HepG2 (cell line): ENCODE data around the gene KLF7. TPM values are rescaled to one million over a fixed set of nuclear protein-coding genes. Genes with fewer than 3 reads are reported as not detected.

ENCODE experiments used
- ATAC-seq: fragments of 200-7000 bp; cut with Tn5 transposase; 3 replicates; pipeline ENCODE4 v1.9.1; 2020; ENCODE audit warnings: mild to moderate bottlenecking, moderate library complexity
- BruUV-seq: library from RNA; stranded (reverse); fragments of 400-500 nt; replicated peaks from 2 replicates; lab custom pipeline; 2021; lab: Mats Ljungman, UMichigan
- CTCF ChIA-PET: fragments of 300-600 bp; formaldehyde crosslinking; extraction: SDS; loops from one replicate; lab custom pipeline; 2021; ENCODE audit warnings: low total read pairs, inconsistent platforms, low intra/inter-chr PET ratio; lab: Yijun Ruan, JAX
- POLR2A ChIA-PET: fragments of 350-600 bp; sonication (Branson Sonifier 250); formaldehyde crosslinking; loops from one replicate; lab custom pipeline; 2020; ENCODE audit warnings: antibody characterized with exemption, inconsistent platforms; lab: Yijun Ruan, JAX
- DNase-seq: peaks from one replicate; pipeline ENCODE4 v3.0.0-alpha.2; 2015; ENCODE audit warnings: low spot score
- FAIRE-seq: peaks from 3 replicates; lab custom pipeline; 2011; peaks lifted over from hg19 to GRCh38; lab: Jason Lieb, UNC
- H2AFZ ChIP-seq: one replicate; pipeline ENCODE4 v1.6.1; 2011; ENCODE audit warnings: low read length, inconsistent platforms
- H3K27ac ChIP-seq: fragments of 300-600 bp; 3 replicates; pipeline ENCODE4 v1.8.0; 2011; ENCODE audit warnings: mixed run types, mild to moderate bottlenecking, mixed read lengths, low read length, inconsistent platforms; ENCODE audit not compliant: insufficient read depth; ENCODE audit errors: extremely low read length
- H3K27me3 ChIP-seq, 2 experiments: fragments of 200-600 bp in 1 of 2; 2 replicates in 1 of 2; 3 replicates in 1 of 2; pipeline versions ENCODE4 v1.6.0 to v1.8.0; 2011; ENCODE audit warnings: low read length in 2 of 2, mild to moderate bottlenecking in 2 of 2, moderate library complexity in 2 of 2, inconsistent platforms in 1 of 2; ENCODE audit not compliant: insufficient read depth in 2 of 2, control insufficient read depth in 1 of 2
- H3K36me3 ChIP-seq, 2 experiments: fragments of 200-600 bp in 1 of 2; replicated peaks in 1 of 2; 2 replicates in 1 of 2; 3 replicates in 1 of 2; pipeline versions ENCODE4 v1.5.1 to v1.8.0; 2011; ENCODE audit warnings: low read length in 2 of 2, inconsistent platforms in 1 of 2; ENCODE audit not compliant: insufficient read depth in 2 of 2, control insufficient read depth in 1 of 2
- H3K4me1 ChIP-seq: 2 replicates; pipeline ENCODE4 v1.5.1; 2012; ENCODE audit warnings: low read length, inconsistent platforms; ENCODE audit not compliant: insufficient read depth
- H3K4me2 ChIP-seq: 2 replicates; pipeline ENCODE4 v1.6.0; 2011; ENCODE audit warnings: low read depth, low read length, inconsistent platforms
- H3K4me3 ChIP-seq, 3 experiments: fragments of 200-600 bp in 1 of 3; sonication (generic), shearing (Covaris generic) in 1 of 3; replicated peaks in 1 of 3; 2 replicates each; pipeline ENCODE4 v1.5.1; 2011 to 2016; ENCODE audit warnings: low read length in 3 of 3, inconsistent platforms in 2 of 3, low read depth in 2 of 3, mild to moderate bottlenecking in 2 of 3, control low read depth in 1 of 3, mixed read lengths in 1 of 3; ENCODE audit not compliant: insufficient read depth in 1 of 3
- H3K79me2 ChIP-seq: one replicate; pipeline ENCODE4 v1.6.1; 2011; ENCODE audit warnings: low read length, inconsistent platforms; ENCODE audit not compliant: insufficient read depth
- H3K9ac ChIP-seq: 2 replicates; pipeline ENCODE4 v1.6.0; 2011; ENCODE audit warnings: mild to moderate bottlenecking, low read depth, low read length, inconsistent platforms; ENCODE audit not compliant: insufficient read depth
- H3K9me3 ChIP-seq: 2 replicates; pipeline ENCODE4 v1.5.1; 2012; ENCODE audit warnings: mild to moderate bottlenecking, low read length
- H4K20me1 ChIP-seq: 2 replicates; pipeline ENCODE4 v1.6.0; 2011; ENCODE audit warnings: inconsistent platforms, mild to moderate bottlenecking, low read length, moderate library complexity; ENCODE audit not compliant: insufficient read depth
- HCFC1 ChIP-seq: fragments of 150-350 bp; IDR thresholded peaks from 2 replicates; pipeline ENCODE4 v1.6.1; 2014; ENCODE audit warnings: low read depth, low read length
- MAF1 ChIP-seq: sonication (generic); formaldehyde crosslinking; IDR thresholded peaks from 2 replicates; pipeline ENCODE4 v1.5.0; 2020; ENCODE audit warnings: missing genetic modification reagents, borderline replicate concordance
- NONO ChIP-seq, 2 experiments: fragments of 450-650 bp in 1 of 2; sonication (generic) in 1 of 2; formaldehyde crosslinking in 1 of 2; IDR thresholded peaks in 1 of 2; conservative IDR thresholded peaks in 1 of 2; 2 replicates each; pipeline versions ENCODE4 v1.6.1 to v1.8.0; 2017 to 2022; ENCODE audit warnings: mild to moderate bottlenecking in 1 of 2, missing genetic modification reagents in 1 of 2, moderate library complexity in 1 of 2
- PLRG1 ChIP-seq: fragments of 450-650 bp; conservative IDR thresholded peaks from 2 replicates; pipeline ENCODE4 v1.6.1; 2016
- PRPF4 ChIP-seq: fragments of 200-400 bp; formaldehyde crosslinking; IDR thresholded peaks from 2 replicates; pipeline ENCODE4 v1.6.1; 2016; ENCODE audit warnings: low read length, low read depth; ENCODE audit not compliant: poor library complexity, severe bottlenecking
- TBP ChIP-seq: sonication (generic); formaldehyde crosslinking; IDR thresholded peaks from 2 replicates; pipeline ENCODE4 v1.5.0; 2020; ENCODE audit warnings: missing genetic modification reagents
- ZKSCAN8 ChIP-seq: IDR thresholded peaks from 2 replicates; pipeline ENCODE4 v1.6.1; 2016; ENCODE audit warnings: borderline replicate concordance, missing genetic modification reagents, missing compliant biosample characterization
- ZNF343 ChIP-seq: sonication (generic); formaldehyde crosslinking; IDR thresholded peaks from 2 replicates; pipeline ENCODE4 v1.4.0; 2020; ENCODE audit warnings: mild to moderate bottlenecking, missing genetic modification reagents
- ZNF484 ChIP-seq: sonication (generic); formaldehyde crosslinking; IDR thresholded peaks from 2 replicates; pipeline ENCODE4 v1.5.1; 2020; ENCODE audit warnings: mild to moderate bottlenecking, low read depth, missing genetic modification reagents, borderline replicate concordance
- ZNF563 ChIP-seq: sonication (generic); formaldehyde crosslinking; IDR thresholded peaks from 2 replicates; pipeline ENCODE4 v1.8.0; 2022; ENCODE audit warnings: mild to moderate bottlenecking, moderate library complexity, missing genetic modification reagents
- WGBS: methylation state at CpG from one replicate; pipeline ENCODE4 v1.1.6; 2017; ENCODE audit warnings: low lambda C conversion rate; 5-methylcytosine and 5-hydroxymethylcytosine counted together
- in situ Hi-C: cut with HindIII; loops from 2 replicates; pipeline ENCODE4 v1.10.0; 2017; ENCODE audit warnings: low pct_unique_long_range_greater_than_20kb; ENCODE audit not compliant: extremely low pct_ligation_motif_present
- intact Hi-C: fragments of 100-400 bp; cut with micrococcal nuclease; formaldehyde crosslinking; loops from one replicate; pipeline ENCODE4 v1.10.0; 2022; ENCODE audit not compliant: unreplicated experiment
- polyA plus RNA-seq, 8 experiments: library from polyadenylated mRNA; depleted of rRNA in 3 of 8; stranded (reverse) in 7 of 8; unstranded in 1 of 8; fragments of >200 nt; fragmentation: Illumina TruSeq in 4 of 8; extraction: Trizol in 4 of 8; gene quantifications; 2 replicates each; pipeline versions ENCODE4 v1.2.1 to v1.2.3, GENCODE V29; 2011 to 2016; ENCODE audit warnings: low read depth in 4 of 8, missing spikeins in 1 of 8, mixed read lengths in 1 of 8; ENCODE audit not compliant: insufficient read depth in 1 of 8
- total RNA-seq, 5 experiments: library from RNA; depleted of rRNA; stranded (reverse); fragments of >200 nt; fragmentation: Illumina TruSeq; extraction: Trizol; gene quantifications; 2 replicates each; pipeline ENCODE4 v1.2.3, GENCODE V29; 2016; ENCODE audit warnings: low read depth in 1 of 5
- TF ChIP-seq, protein P1 (sequence below): sonication (generic); formaldehyde crosslinking; IDR thresholded peaks from 2 replicates; pipeline ENCODE4 v1.4.0; 2020; ENCODE audit warnings: missing genetic modification reagents, borderline replicate concordance
- TF ChIP-seq, protein P2 (sequence below): sonication (generic); formaldehyde crosslinking; IDR thresholded peaks from 2 replicates; pipeline ENCODE4 v1.5.1; 2020; ENCODE audit warnings: missing genetic modification reagents, mild to moderate bottlenecking, borderline replicate concordance
- TF ChIP-seq, protein P3 (sequence below): sonication (generic); formaldehyde crosslinking; IDR thresholded peaks from 2 replicates; pipeline ENCODE4 v1.8.0; 2022; ENCODE audit warnings: mild to moderate bottlenecking, missing genetic modification reagents, moderate library complexity

Gene KLF7
- total and polyA plus RNA-seq, 2 of the 13 experiments (the other 11 are each of a cell fraction or from before 2014, with no cell fraction given), result 2.6 to 5.4 TPM

DNA sequence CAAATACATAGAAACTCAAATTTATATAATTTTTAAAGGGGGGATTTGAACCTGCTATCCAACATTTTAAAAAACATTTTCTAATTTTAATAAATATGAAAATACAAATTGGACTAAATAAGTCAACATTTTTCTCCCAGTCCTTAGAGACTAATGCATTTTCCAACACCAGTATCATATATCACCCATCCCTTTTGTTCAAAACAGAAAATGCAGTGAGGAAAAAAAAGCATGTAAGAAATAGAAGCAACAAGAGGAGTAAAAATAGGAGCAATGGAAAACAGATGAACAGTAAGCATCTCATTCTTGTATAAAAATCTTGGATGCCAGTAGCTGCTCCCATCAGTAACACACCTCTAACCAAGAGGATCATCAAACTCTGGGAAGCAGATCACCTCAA is 25.5 kb downstream of the KLF7 start:
- H4K20me1 ChIP-seq, result no peaks in the 10 kb centered on the region
- DNase-seq (no peak), FAIRE-seq (no peak), ATAC-seq (no peak)
- in situ Hi-C loops, result no loop called here
- H3K9ac ChIP-seq, result no peak overlapping the region
- intact Hi-C loops, result no loop called here
- no peak overlapping the region for H2AFZ ChIP-seq
- H3K9me3 ChIP-seq, result no peaks in the 10 kb centered on the region
- POLR2A ChIA-PET, result no interaction called here
- no peak overlapping the region for H3K27ac ChIP-seq
- H3K36me3 ChIP-seq, result no peaks in the 10 kb centered on the region
- H3K4me2 ChIP-seq, result no peak overlapping the region
- BruUV-seq, result no TSS peak
- H3K4me3 ChIP-seq, result no peak overlapping the region
- TF ChIP-seq ZNF484 (CRISPR knock-in tag), result no peak
- no peak for TF ChIP-seq PRPF4
- peaks cover 25% of the 10 kb centered on the region for H3K4me1 ChIP-seq
- CTCF ChIA-PET, result no interaction called here
- H3K27me3 ChIP-seq, result no peaks in the 10 kb centered on the region
- no peaks in the 10 kb centered on the region for H3K79me2 ChIP-seq

DNA sequence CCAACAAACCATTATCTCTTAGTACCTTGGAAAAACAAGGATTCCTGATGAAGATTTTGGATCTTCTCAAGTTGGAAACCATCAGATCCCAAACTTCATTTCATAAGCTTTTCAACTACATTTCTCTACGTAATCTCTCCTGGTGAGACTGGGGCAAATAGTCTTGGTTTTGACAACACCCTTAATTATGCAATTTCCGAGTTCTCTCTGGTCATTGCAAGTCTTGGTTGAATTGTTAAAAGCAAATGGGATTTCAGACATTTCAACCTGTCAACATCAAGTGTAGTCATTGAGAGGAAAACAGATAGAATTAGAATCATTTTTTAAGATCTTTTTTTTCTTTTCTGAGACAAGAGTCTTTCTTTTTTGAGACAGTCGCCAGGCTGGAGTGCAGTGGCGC is 26.2 kb downstream of the KLF7 start:
- Histone ChIP-seq H3K4me3 (no peak overlapping the region), H3K9ac (no peak overlapping the region), H4K20me1 (no peaks in the 10 kb centered on the region), H3K27ac (no peak overlapping the region), H2AFZ (no peak overlapping the region), H3K4me1 (peaks cover 29% of the 10 kb centered on the region), H3K9me3 (no peaks in the 10 kb centered on the region), H3K79me2 (no peaks in the 10 kb centered on the region), H3K27me3 (no peaks in the 10 kb centered on the region), H3K36me3 (no peaks in the 10 kb centered on the region), H3K4me2 (no peak overlapping the region)
- BruUV-seq, result no TSS peak
- ChIA-PET POLR2A (no interaction called here), CTCF (no interaction called here)
- in situ Hi-C loops (no loop called here), intact Hi-C loops (no loop called here)
- no peak for ATAC-seq
- 97% methylated on average over 4 of the region's 4 CpGs for WGBS
- FAIRE-seq, result no peak
- DNase-seq, result no peak
- no peak for TF ChIP-seq NONO (IDR thresholded peaks at IDR 0.05)
- no peak for TF ChIP-seq NONO (CRISPR knock-in tag; conservative IDR thresholded peaks at IDR 0.05)
- no peak for TF ChIP-seq PLRG1
- TF ChIP-seq HCFC1, result no peak
- no peak for TF ChIP-seq MAF1 (CRISPR knock-in tag)
- TF ChIP-seq TBP (CRISPR knock-in tag), result no peak
- TF ChIP-seq ZKSCAN8, result no peak
- TF ChIP-seq ZNF563 (CRISPR knock-in tag), result no peak
- no peak for TF ChIP-seq ZNF343
- TF ChIP-seq, protein P1, sequence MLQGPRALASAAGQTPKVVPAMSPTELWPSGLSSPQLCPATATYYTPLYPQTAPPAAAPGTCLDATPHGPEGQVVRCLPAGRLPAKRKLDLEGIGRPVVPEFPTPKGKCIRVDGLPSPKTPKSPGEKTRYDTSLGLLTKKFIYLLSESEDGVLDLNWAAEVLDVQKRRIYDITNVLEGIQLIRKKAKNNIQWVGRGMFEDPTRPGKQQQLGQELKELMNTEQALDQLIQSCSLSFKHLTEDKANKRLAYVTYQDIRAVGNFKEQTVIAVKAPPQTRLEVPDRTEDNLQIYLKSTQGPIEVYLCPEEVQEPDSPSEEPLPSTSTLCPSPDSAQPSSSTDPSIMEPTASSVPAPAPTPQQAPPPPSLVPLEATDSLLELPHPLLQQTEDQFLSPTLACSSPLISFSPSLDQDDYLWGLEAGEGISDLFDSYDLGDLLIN (CRISPR knock-in tag), result no peak
- TF ChIP-seq, protein P2, sequence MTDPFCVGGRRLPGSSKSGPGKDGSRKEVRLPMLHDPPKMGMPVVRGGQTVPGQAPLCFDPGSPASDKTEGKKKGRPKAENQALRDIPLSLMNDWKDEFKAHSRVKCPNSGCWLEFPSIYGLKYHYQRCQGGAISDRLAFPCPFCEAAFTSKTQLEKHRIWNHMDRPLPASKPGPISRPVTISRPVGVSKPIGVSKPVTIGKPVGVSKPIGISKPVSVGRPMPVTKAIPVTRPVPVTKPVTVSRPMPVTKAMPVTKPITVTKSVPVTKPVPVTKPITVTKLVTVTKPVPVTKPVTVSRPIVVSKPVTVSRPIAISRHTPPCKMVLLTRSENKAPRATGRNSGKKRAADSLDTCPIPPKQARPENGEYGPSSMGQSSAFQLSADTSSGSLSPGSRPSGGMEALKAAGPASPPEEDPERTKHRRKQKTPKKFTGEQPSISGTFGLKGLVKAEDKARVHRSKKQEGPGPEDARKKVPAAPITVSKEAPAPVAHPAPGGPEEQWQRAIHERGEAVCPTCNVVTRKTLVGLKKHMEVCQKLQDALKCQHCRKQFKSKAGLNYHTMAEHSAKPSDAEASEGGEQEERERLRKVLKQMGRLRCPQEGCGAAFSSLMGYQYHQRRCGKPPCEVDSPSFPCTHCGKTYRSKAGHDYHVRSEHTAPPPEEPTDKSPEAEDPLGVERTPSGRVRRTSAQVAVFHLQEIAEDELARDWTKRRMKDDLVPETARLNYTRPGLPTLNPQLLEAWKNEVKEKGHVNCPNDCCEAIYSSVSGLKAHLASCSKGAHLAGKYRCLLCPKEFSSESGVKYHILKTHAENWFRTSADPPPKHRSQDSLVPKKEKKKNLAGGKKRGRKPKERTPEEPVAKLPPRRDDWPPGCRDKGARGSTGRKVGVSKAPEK (CRISPR knock-in tag), result no peak
- TF ChIP-seq, protein P3, sequence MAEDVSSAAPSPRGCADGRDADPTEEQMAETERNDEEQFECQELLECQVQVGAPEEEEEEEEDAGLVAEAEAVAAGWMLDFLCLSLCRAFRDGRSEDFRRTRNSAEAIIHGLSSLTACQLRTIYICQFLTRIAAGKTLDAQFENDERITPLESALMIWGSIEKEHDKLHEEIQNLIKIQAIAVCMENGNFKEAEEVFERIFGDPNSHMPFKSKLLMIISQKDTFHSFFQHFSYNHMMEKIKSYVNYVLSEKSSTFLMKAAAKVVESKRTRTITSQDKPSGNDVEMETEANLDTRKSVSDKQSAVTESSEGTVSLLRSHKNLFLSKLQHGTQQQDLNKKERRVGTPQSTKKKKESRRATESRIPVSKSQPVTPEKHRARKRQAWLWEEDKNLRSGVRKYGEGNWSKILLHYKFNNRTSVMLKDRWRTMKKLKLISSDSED, result no peak
